Esophagus squamous epithelium (tissue), 5 donors: ENCODE measurements around the gene RNASEH2C. TPM values are rescaled to one million over a fixed set of nuclear protein-coding genes. Genes with fewer than 3 reads are reported as not detected.
A peak's percentile ranks its signal among the peaks of the same experiment; 100 is the strongest.
"Not testable (repeated sequence)": the region's sequence is repeated elsewhere in the genome, so short reads cannot be mapped to it uniquely, and the experiment has no call there.

Experiments used
- DNase-seq: peaks from one replicate; lab custom pipeline; 2025; lab: John Stamatoyannopoulos, UW
- H3K27ac ChIP-seq, 4 donors: fragments of 200-600 bp; sonication (generic); one replicate each; pipeline ENCODE4 v1.5.1; 2016 to 2019; ENCODE audit warnings: mild to moderate bottlenecking in 1 of 4
- H3K27me3 ChIP-seq, 4 donors: fragments of 200-600 bp; sonication (generic); 1 replicate in 3 of 4; 2 replicates in 1 of 4; pipeline versions ENCODE4 v1.5.1 to v1.6.0; 2017 to 2021; ENCODE audit warnings: antibody characterized with exemption in 1 of 4
- H3K36me3 ChIP-seq, 3 donors: fragments of 200-600 bp; sonication (generic); one replicate each; pipeline ENCODE4 v1.5.1; 2016 to 2019
- H3K4me1 ChIP-seq, 3 donors: fragments of 200-600 bp; sonication (generic); one replicate each; pipeline ENCODE4 v1.5.1; 2017 to 2019
- H3K4me3 ChIP-seq, 4 donors: fragments of 200-600 bp; sonication (generic); 1 replicate in 3 of 4; 2 replicates in 1 of 4; pipeline ENCODE4 v1.5.1; 2016 to 2019; ENCODE audit warnings: mild to moderate bottlenecking in 2 of 4, moderate library complexity in 1 of 4
- H3K9me3 ChIP-seq, 3 donors: fragments of 200-600 bp; sonication (generic); one replicate each; pipeline ENCODE4 v1.5.1; 2016 to 2019
- POLR2A ChIP-seq, 4 donors: fragments of 450-650 bp; IDR thresholded peaks; one replicate each; pipeline ENCODE4 v1.6.1; 2017; ENCODE audit warnings: antibody characterized with exemption in 4 of 4, mild to moderate bottlenecking in 4 of 4, moderate library complexity in 3 of 4
- WGBS, 2 donors: methylation state at CpG; one replicate each; pipeline ENCODE4 v1.1.5; 2018; 5-methylcytosine and 5-hydroxymethylcytosine counted together
- intact Hi-C: fragments of 100-400 bp; cut with DNase I; formaldehyde crosslinking; loops from one replicate; pipeline ENCODE4 v1.15.0; 2022
- total RNA-seq, 4 donors: library from RNA; depleted of rRNA; stranded (reverse); fragments of >200 nt; gene quantifications; one replicate each; pipeline ENCODE4 v1.1.0, GENCODE V29; 2016
- TF ChIP-seq, protein P1 (sequence below), 6 experiments: fragments of 450-650 bp in 4 of 6; fragments of 200-600 bp in 2 of 6; sonication (generic) in 2 of 6; IDR thresholded peaks; one replicate each; pipeline ENCODE4 v1.5.1; 2016 to 2019; ENCODE audit warnings: antibody characterized with exemption in 6 of 6, mild to moderate bottlenecking in 4 of 6, moderate library complexity in 4 of 6
- donor health status: DM: yes; HTN: yes; CAD: no.

RNASEH2C gene
- 10 to 100 TPM; 39.9 to 59.5 (median 50.8) TPM for total RNA-seq

DNA sequence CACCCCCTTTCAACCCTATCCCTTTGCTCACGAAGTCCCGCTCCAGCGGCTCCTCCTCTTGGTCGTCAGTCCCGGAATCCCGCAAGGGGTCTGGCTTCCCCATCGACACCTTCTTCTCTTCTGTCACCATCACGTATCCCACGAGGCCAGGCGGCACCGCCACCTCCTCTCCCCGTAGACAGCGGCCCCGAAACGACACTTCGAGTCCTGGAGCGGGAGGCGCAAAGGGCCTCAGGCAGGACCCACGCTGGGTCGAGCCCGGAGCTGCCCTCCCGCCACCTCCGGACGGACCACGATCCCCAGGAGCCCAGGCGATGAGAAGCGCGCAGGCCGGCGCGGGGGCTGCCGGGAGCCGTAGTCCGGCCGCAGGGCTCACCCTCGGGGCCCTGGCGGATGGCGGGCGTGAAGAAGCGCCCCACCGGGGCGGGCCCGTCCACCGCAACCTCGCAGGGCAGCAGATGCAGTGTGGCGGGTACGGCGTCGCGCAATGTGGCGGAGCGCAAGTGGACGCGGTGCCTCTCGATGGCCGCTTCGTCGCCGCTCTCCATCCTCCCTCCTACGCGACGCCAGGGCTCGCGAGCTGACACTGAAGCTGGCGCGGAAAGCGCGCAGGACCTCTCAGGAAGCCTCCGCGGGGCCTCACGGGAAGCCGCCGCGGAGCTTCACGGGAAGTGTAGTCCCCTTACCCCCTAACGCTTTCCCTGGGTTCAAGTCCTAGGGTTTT lies at the start of gene RNASEH2C:
TSS of gene RNASEH2C (minus strand) at position 588 of the 724 bp plus-strand sequence. CDS start at position 548, 40 bp downstream.
- no peaks in the 10 kb centered on the region for H3K9me3 ChIP-seq
- intact Hi-C loops, result no loop called here
- WGBS, 2 donors, result 0 to 1% methylated on average over 17 to 20 of the region's 76 CpGs
- H3K27ac ChIP-seq, result peak within 1 kb of the TSS; percentile 81 to 91 (median 90)
- peak in 3 of 4 donors; percentile 56 to 83 (median 82) for TF ChIP-seq POLR2A (IDR thresholded peaks at IDR 0.05)
- TF ChIP-seq, protein P1, sequence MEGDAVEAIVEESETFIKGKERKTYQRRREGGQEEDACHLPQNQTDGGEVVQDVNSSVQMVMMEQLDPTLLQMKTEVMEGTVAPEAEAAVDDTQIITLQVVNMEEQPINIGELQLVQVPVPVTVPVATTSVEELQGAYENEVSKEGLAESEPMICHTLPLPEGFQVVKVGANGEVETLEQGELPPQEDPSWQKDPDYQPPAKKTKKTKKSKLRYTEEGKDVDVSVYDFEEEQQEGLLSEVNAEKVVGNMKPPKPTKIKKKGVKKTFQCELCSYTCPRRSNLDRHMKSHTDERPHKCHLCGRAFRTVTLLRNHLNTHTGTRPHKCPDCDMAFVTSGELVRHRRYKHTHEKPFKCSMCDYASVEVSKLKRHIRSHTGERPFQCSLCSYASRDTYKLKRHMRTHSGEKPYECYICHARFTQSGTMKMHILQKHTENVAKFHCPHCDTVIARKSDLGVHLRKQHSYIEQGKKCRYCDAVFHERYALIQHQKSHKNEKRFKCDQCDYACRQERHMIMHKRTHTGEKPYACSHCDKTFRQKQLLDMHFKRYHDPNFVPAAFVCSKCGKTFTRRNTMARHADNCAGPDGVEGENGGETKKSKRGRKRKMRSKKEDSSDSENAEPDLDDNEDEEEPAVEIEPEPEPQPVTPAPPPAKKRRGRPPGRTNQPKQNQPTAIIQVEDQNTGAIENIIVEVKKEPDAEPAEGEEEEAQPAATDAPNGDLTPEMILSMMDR (IDR thresholded peaks at IDR 0.05), result peak in 2 of 6 experiments; percentile 18 to 20
- DNase-seq, result no peak
- H3K4me1 ChIP-seq, result peaks cover 16 to 40% (median 18%) of the 10 kb centered on the region in 3 donors
- H3K4me3 ChIP-seq, result peak within 1 kb of the TSS; percentile 62 to 87 (median 80)
- H3K27me3 ChIP-seq, result no peaks in the 10 kb centered on the region
- H3K36me3 ChIP-seq, result peaks cover 21 to 42% (median 37%) of the 10 kb centered on the region in 3 donors

DNA sequence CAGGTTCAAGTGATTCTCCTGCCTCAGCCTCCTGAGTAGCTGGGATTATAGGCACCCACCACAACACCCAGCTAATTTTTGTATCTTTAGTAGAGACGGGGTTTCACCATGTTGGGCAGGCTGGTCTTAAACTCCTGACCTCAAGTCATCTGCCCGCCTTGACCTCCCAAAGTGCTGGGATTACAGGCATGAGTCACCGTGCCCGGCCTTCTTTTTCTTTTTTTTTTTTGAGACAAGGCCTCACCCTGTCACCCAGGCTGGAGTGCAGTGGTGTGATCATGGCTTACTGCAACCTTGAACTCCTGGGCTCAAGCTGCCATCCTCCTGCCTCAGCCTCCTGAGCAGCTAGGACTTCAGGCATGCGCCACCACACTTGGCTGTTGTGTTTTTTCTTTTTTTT lies 47.2 kb upstream of the RNASEH2C start:
- H3K4me1 ChIP-seq, H3K9me3 ChIP-seq, H3K4me3 ChIP-seq, H3K36me3 ChIP-seq, intact Hi-C loops, DNase-seq, H3K27me3 ChIP-seq, H3K27ac ChIP-seq: not testable (repeated sequence)
- WGBS, 2 donors, result 35 to 67% methylated on average over 5 of the region's 5 CpGs

DNA sequence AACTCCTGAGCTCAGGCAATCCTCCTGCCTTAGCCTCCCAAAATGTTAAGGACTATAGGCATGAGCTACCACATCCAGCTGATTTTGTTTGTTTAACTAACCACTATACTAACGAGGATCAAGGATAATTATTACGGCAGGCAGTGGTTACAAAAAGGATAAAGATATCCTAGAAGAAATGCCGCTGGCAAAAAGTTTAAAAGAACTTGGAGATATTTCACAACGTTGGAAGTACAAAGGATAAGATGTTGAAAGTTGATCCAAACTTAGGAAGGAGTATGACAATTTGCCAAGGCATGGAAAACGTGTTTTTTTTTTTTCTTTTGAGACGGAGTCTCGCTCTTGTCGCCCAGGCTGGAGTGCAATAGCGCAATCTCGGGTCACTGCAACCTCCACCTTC lies 46.8 kb upstream of the RNASEH2C start:
- intact Hi-C loops, result no loop called here

DNA sequence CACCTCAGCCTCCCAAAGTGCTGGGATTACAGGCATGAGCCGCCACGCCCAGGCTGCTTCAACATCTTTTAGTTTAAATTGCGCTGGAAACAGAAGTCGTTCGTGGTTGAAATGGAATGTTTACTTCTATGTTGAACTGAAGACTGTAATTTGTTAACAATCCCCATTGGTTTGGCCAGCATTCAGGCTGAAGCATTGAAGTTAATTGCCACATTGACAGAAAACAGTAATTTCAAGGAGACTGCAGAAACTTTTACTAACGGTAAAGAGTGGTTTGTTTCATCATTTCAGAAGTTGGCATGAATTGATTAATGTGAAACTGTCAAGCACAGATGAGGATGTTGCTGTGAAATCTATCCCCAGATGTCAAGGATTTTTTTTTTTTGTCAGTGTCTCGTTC lies 45.9 kb upstream of the RNASEH2C start:
- Histone ChIP-seq H3K9me3 (no peaks in the 10 kb centered on the region), H3K27ac (no peak overlapping the region), H3K36me3 (no peaks in the 10 kb centered on the region), H3K4me3 (no peak overlapping the region), H3K4me1 (peaks cover 0 to 9% (median 4%) of the 10 kb centered on the region in 3 donors), H3K27me3 (no peaks in the 10 kb centered on the region)
- intact Hi-C loops, result no loop called here
- WGBS, 2 donors, result 39 to 47% methylated on average over 7 of the region's 7 CpGs
- TF ChIP-seq, protein P1 (IDR thresholded peaks at IDR 0.05), result no peak
- no peak for TF ChIP-seq POLR2A (IDR thresholded peaks at IDR 0.05)
- no peak for DNase-seq

More for the DNA sequence above, 46.8 kb upstream of the RNASEH2C start:
- H3K36me3 ChIP-seq, result no peaks in the 10 kb centered on the region
- peak overlapping the region in 1 of 4 donors; percentile 29 for H3K27ac ChIP-seq
- H3K27me3 ChIP-seq, result no peaks in the 10 kb centered on the region
- no peaks in the 10 kb centered on the region for H3K9me3 ChIP-seq
- H3K4me3 ChIP-seq, result no peak overlapping the region
- TF ChIP-seq, protein P1 (IDR thresholded peaks at IDR 0.05), result no peak
- no peak for TF ChIP-seq POLR2A (IDR thresholded peaks at IDR 0.05)
- WGBS, 2 donors, result 49 to 52% methylated on average over 10 of the region's 10 CpGs
- DNase-seq, result no peak
- H3K4me1 ChIP-seq, result peaks cover 0 to 9% (median 4%) of the 10 kb centered on the region in 3 donors

DNA sequence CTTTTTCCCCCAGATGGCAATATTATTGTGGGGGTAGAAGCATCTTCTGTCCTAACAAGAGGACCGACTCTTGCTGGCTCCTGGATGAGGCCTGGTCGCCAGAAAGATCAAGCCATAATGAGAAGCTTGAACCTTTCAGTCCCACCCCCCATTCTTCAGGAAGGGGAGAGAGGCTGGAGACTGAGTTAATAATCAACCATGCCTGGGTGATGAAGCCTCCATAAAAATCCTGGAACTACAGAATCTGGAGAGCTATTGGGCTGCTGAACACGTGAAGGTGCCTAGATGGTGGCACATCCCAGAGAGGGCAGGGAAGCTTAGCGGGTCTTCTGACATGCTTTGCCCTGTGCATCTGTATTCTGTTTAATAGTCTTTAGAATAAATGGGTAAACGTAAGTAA lies 43.8 kb upstream of the RNASEH2C start:
- H3K27ac ChIP-seq, result no peak overlapping the region
- no peaks in the 10 kb centered on the region for H3K9me3 ChIP-seq
- 72 to 87% methylated on average over 5 of the region's 5 CpGs for WGBS, 2 donors
- H3K4me3 ChIP-seq, result no peak overlapping the region
- intact Hi-C loops, result no loop called here
- H3K36me3 ChIP-seq, result no peaks in the 10 kb centered on the region
- H3K4me1 ChIP-seq, result peaks cover 0 to 2% (median 0%) of the 10 kb centered on the region in 3 donors
- no peak for DNase-seq
- H3K27me3 ChIP-seq, result peaks cover 0 to 6% (median 0%) of the 10 kb centered on the region in 4 donors
- TF ChIP-seq POLR2A (IDR thresholded peaks at IDR 0.05), result no peak
- TF ChIP-seq, protein P1 (IDR thresholded peaks at IDR 0.05), result no peak

DNA sequence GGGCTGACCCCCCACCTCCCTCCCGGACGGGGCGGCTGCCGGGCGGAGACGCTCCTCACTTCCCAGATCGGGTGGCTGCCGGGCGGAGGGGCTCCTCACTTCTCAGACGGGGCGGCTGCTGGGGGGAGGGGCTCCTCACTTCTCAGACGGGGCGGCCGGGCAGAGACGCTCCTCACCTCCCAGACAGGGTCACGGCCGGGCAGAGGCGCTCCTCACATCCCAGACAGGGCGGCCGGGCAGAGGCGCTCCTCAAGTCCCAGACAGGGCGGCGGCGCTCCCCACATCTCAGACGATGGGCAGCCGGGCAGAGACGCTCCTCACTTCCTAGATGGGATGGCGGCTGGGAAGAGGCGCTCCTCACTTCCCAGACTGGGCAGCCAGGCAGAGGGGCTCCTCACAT lies 42.2 kb upstream of the RNASEH2C start:
- H3K27me3 ChIP-seq, H3K36me3 ChIP-seq, H3K9me3 ChIP-seq, intact Hi-C loops, H3K4me1 ChIP-seq, H3K27ac ChIP-seq, H3K4me3 ChIP-seq, DNase-seq: not testable (repeated sequence)
- no CpG with 5 or more reads among the region's 29 CpGs for WGBS, 2 donors

DNA sequence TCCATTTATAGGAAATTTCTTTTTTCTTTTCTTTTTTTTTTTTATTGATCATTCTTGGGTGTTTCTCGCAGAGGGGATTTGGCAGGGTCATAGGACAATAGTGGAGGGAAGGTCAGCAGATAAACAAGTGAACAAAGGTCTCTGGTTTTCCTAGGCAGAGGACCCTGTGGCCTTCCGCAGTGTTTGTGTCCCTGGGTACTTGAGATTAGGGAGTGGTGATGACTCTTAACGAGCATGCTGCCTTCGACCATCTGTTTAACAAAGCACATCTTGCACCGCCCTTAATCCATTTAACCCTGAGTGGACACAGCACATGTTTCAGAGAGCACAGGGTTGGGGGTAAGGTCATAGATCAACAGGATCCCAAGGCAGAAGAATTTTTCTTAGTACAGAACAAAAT lies 41.6 kb upstream of the RNASEH2C start:
- H3K27ac ChIP-seq, intact Hi-C loops, H3K4me1 ChIP-seq, H3K36me3 ChIP-seq, H3K4me3 ChIP-seq, H3K9me3 ChIP-seq, H3K27me3 ChIP-seq, DNase-seq: not testable (repeated sequence)
- WGBS, 2 donors, result 68 to 76% methylated on average over 3 to 4 of the region's 5 CpGs
